Measurements from ENCODE around the gene ZAP70. TPM values are rescaled to one million over a fixed set of nuclear protein-coding genes. Genes with fewer than 3 reads are reported as not detected.

The ZAP70 gene
- total and polyA plus RNA-seq, 2 donors (not counting 1 experiment from before 2014, with no cell fraction given), result 3.4 to 20.5 TPM

DNA sequence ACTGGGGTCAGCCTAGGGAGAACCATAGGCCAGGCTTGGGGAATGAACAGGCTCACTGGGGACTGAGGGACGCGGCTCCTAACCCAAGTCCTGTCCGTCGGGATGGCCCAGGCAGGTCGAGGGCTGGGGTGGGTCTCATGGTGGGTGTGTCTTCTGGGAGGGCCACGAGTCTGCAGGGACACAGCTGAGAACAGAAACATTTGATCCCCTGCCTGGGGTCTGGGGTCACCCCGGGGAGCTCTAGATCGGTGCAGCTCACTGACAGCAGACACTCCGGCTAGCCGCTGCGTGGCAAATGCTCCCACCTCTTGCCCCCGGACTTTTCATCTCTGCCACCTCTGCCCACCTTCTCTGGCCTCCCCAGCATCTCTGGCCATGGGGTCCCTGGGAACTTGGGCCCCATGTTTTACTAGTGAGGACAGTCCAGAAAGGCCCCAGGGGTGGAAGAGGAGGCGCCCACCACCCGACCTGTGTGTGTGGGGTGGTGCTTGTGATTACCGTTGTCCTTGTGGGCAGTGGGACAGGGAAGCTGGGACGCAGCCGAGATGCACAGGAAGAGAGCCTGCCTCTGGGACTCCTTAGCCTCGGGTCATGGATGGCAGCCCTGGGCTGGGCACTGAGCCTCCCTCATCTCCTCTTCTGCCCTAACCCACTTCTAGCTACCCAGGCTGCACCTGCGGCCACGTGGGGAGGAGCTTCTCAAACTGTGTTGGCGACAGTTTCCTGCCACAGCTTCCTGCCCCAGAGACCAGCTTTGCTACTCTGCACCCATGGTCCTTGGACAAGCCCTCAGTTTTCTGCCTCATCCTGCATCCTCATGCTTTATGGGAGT lies 4.9 kb downstream of the ZAP70 start:
- peak overlapping the region; percentile 53 to 60 for H3K27ac ChIP-seq (ENCODE audit: low read length in 2 of 2)
- ATAC-seq (ENCODE audit: low read depth), result peak; percentile 90
- peak; percentile 63 for DNase-seq
- no peaks in the 10 kb centered on the region for H3K27me3 ChIP-seq (replicated peaks in 1 of 4; ENCODE audit: control extremely low read depth in 1 of 4, control insufficient read depth in 3 of 4, insufficient read depth in 4 of 4, low read length in 3 of 4)
- H3K4me3 ChIP-seq (ENCODE audit: control extremely low read depth in 1 of 5, extremely low read depth in 1 of 5, insufficient read depth in 1 of 5, low read depth in 2 of 5, low read length in 4 of 5), result peak overlapping the region in 4 of 5 experiments; percentile 7 to 48 (median 28)
- WGBS (ENCODE audit: insufficient coverage), result 73% methylated on average over 17 of the region's 21 CpGs
- no peaks in the 10 kb centered on the region for H3K27me3 Mint-ChIP-seq
- H3K4me2 ChIP-seq (replicated peaks; ENCODE audit: low read depth, low read length, poor library complexity, severe bottlenecking), result peak overlapping the region; percentile 73
- ChIA-PET CTCF (interaction anchor here (0.6 to 1.5 kb wide), 8 partner anchors 9 to 1446 kb away, joined by 3 to 12 read pairs (median 4); no protein-coding TSS in a partner anchor), POLR2A (no interaction called here)
- peak overlapping the region; percentile 48 for H3K9ac ChIP-seq (ENCODE audit: low read length)
- H2AFZ ChIP-seq (ENCODE audit: insufficient read depth, low read depth, low read length, poor library complexity, severe bottlenecking), result peak overlapping the region; percentile 90
- H3K36me3 ChIP-seq (replicated peaks in 1 of 2; ENCODE audit: control extremely low read depth in 1 of 2, control insufficient read depth in 1 of 2, extremely low read depth in 1 of 2, insufficient read depth in 2 of 2, low read length in 1 of 2), result no peaks in the 10 kb centered on the region
- intact Hi-C loops (cut with micrococcal nuclease), result no loop called here
- TF ChIP-seq EZH2 (IDR thresholded peaks at IDR 0.05; ENCODE audit: borderline replicate concordance, insufficient read depth, low read depth, low read length, poor library complexity, severe bottlenecking), result no peak
- TF ChIP-seq, protein P1, sequence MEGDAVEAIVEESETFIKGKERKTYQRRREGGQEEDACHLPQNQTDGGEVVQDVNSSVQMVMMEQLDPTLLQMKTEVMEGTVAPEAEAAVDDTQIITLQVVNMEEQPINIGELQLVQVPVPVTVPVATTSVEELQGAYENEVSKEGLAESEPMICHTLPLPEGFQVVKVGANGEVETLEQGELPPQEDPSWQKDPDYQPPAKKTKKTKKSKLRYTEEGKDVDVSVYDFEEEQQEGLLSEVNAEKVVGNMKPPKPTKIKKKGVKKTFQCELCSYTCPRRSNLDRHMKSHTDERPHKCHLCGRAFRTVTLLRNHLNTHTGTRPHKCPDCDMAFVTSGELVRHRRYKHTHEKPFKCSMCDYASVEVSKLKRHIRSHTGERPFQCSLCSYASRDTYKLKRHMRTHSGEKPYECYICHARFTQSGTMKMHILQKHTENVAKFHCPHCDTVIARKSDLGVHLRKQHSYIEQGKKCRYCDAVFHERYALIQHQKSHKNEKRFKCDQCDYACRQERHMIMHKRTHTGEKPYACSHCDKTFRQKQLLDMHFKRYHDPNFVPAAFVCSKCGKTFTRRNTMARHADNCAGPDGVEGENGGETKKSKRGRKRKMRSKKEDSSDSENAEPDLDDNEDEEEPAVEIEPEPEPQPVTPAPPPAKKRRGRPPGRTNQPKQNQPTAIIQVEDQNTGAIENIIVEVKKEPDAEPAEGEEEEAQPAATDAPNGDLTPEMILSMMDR (IDR thresholded peaks at IDR 0.05), result no peak
- H4K20me1 ChIP-seq (ENCODE audit: control insufficient read depth, insufficient read depth, low read length, poor library complexity, severe bottlenecking), result no peaks in the 10 kb centered on the region
- no peaks in the 10 kb centered on the region for H3K9me3 Mint-ChIP-seq (ENCODE audit: insufficient read depth)
- H3K4me3 Mint-ChIP-seq, result peak overlapping the region; percentile 89
- peaks cover 11% of the 10 kb centered on the region for H3K79me2 ChIP-seq (ENCODE audit: control insufficient read depth, insufficient read depth, low read length)
- H3K27ac Mint-ChIP-seq, result peak overlapping the region; percentile 96
- H3K9me3 ChIP-seq (ENCODE audit: control extremely low read depth in 1 of 3, control insufficient read depth in 2 of 3, insufficient read depth in 1 of 3, low read length in 2 of 3), result peaks cover 0 to 14% (median 0%) of the 10 kb centered on the region in 3 donors
- peaks cover 26 to 27% of the 10 kb centered on the region in 2 donors for H3K4me1 ChIP-seq (ENCODE audit: control insufficient read depth in 2 of 2, insufficient read depth in 2 of 2, low read length in 2 of 2)
- H3K4me1 Mint-ChIP-seq, result peaks cover 38% of the 10 kb centered on the region

DNA sequence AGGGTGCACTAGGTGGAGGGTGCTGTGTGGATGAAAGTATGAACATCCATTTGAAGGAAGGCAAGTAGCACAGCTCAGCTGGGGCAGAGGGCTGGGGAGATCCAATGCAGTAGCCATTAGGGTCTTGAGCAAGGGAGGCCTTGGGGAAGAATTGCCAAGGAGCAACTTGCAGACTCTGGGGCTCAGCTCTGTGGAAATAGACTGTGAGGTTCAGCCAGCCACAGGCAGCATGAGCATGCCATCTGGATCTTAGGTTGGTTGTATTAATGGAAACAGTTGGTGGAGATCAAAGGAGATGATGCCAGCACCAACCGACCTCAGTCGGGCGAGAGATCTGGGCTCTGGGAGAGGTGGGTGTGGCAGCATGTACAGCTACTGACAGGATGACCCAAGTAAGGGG lies 5.6 kb downstream of the ZAP70 start:
- Histone ChIP-seq H3K4me3 (ENCODE audit: control extremely low read depth in 1 of 5, extremely low read depth in 1 of 5, insufficient read depth in 1 of 5, low read depth in 2 of 5, low read length in 4 of 5) (peak overlapping the region in 4 of 5 experiments; percentile 7 to 48 (median 28)), H3K27ac (ENCODE audit: low read length in 2 of 2) (peak overlapping the region; percentile 53 to 60), H3K79me2 (ENCODE audit: control insufficient read depth, insufficient read depth, low read length) (peaks cover 8% of the 10 kb centered on the region), H3K9ac (ENCODE audit: low read length) (peak overlapping the region; percentile 48), H3K9me3 (ENCODE audit: control extremely low read depth in 1 of 3, control insufficient read depth in 2 of 3, insufficient read depth in 1 of 3, low read length in 2 of 3) (peaks cover 0 to 11% (median 0%) of the 10 kb centered on the region in 3 donors), H3K4me2 (replicated peaks; ENCODE audit: low read depth, low read length, poor library complexity, severe bottlenecking) (peak overlapping the region; percentile 73), H3K4me1 (ENCODE audit: control insufficient read depth in 2 of 2, insufficient read depth in 2 of 2, low read length in 2 of 2) (peaks cover 19 to 20% of the 10 kb centered on the region in 2 donors), H3K27me3 (replicated peaks in 1 of 4; ENCODE audit: control extremely low read depth in 1 of 4, control insufficient read depth in 3 of 4, insufficient read depth in 4 of 4, low read length in 3 of 4) (no peaks in the 10 kb centered on the region), H2AFZ (ENCODE audit: insufficient read depth, low read depth, low read length, poor library complexity, severe bottlenecking) (peak overlapping the region; percentile 90), H3K36me3 (replicated peaks in 1 of 2; ENCODE audit: control extremely low read depth in 1 of 2, control insufficient read depth in 1 of 2, extremely low read depth in 1 of 2, insufficient read depth in 2 of 2, low read length in 1 of 2) (no peaks in the 10 kb centered on the region), H4K20me1 (ENCODE audit: control insufficient read depth, insufficient read depth, low read length, poor library complexity, severe bottlenecking) (no peaks in the 10 kb centered on the region)
- H3K27ac Mint-ChIP-seq, result peak overlapping the region; percentile 96
- peak overlapping the region; percentile 89 for H3K4me3 Mint-ChIP-seq
- intact Hi-C loops (cut with micrococcal nuclease), result no loop called here
- ATAC-seq (ENCODE audit: low read depth) (peak; percentile 36), DNase-seq (no peak)
- peaks cover 32% of the 10 kb centered on the region for H3K4me1 Mint-ChIP-seq
- POLR2A ChIA-PET, result no interaction called here
- H3K27me3 Mint-ChIP-seq, result no peaks in the 10 kb centered on the region
- CTCF ChIA-PET, result interaction anchor here (0.6 to 1.5 kb wide), 6 partner anchors 19 to 1445 kb away, joined by 3 to 12 read pairs (median 4); no protein-coding TSS in a partner anchor
- H3K9me3 Mint-ChIP-seq (ENCODE audit: insufficient read depth), result no peaks in the 10 kb centered on the region
- TF ChIP-seq, protein P1 (IDR thresholded peaks at IDR 0.05), result no peak
- TF ChIP-seq EZH2 (IDR thresholded peaks at IDR 0.05; ENCODE audit: borderline replicate concordance, insufficient read depth, low read depth, low read length, poor library complexity, severe bottlenecking), result no peak
- 7% methylated on average over 3 of the region's 3 CpGs for WGBS (ENCODE audit: insufficient coverage)
